OCI-LY3 (cell line): ENCODE data around the gene RHPN2.

Experiments used
- H2AFZ ChIP-seq: fragments of 200-600, 300-600 bp; shearing (Covaris generic); 2 replicates; pipeline ENCODE4 v1.6.0; 2014; ENCODE audit warnings: antibody characterized with exemption, low read depth, low read length
- H3K27ac ChIP-seq: fragments of 200-600, 300-600 bp; sonication (generic); 2 replicates; pipeline ENCODE4 v1.5.1; 2014; ENCODE audit warnings: mild to moderate bottlenecking, low read length, moderate library complexity, mixed read lengths
- H3K27me3 ChIP-seq: fragments of 200-600, 300-600 bp; sonication (generic); 2 replicates; pipeline ENCODE4 v1.6.1; 2014; ENCODE audit warnings: low read depth, low read length, mixed read lengths
- H3K36me3 ChIP-seq: fragments of 200-600, 300-600 bp; sonication (generic); replicated peaks from 2 replicates; pipeline ENCODE3; 2014; ENCODE audit warnings: low read depth, low read length, mixed read lengths
- H3K4me1 ChIP-seq: fragments of 300-600, 200-600 bp; sonication (generic); 2 replicates; pipeline ENCODE4 v1.6.1; 2014; ENCODE audit warnings: low read length, mixed read lengths
- H3K4me2 ChIP-seq: fragments of 200-600, 300-600 bp; sonication (generic); 2 replicates; pipeline ENCODE4 v1.6.1; 2014; ENCODE audit warnings: low read length, mixed read lengths
- H3K4me3 ChIP-seq: fragments of 300-600, 200-600 bp; sonication (generic); 2 replicates; pipeline ENCODE4 v1.5.1; 2014; ENCODE audit warnings: antibody characterized with exemption, mild to moderate bottlenecking, low read length, moderate library complexity
- H3K79me2 ChIP-seq: fragments of 300-600, 200-600 bp; shearing (Covaris generic); 2 replicates; pipeline ENCODE4 v1.6.1; 2014; ENCODE audit warnings: mild to moderate bottlenecking, low read length, mixed read lengths
- H3K9ac ChIP-seq: fragments of 300-600, 200-600 bp; shearing (Covaris generic); 2 replicates; pipeline ENCODE4 v1.6.0; 2014; ENCODE audit warnings: mild to moderate bottlenecking, low read length, moderate library complexity
- H3K9me3 ChIP-seq: fragments of 200-600, 300-600 bp; shearing (Covaris generic); 2 replicates; pipeline ENCODE4 v1.6.1; 2014; ENCODE audit warnings: low read length, mixed read lengths; ENCODE audit not compliant: insufficient read depth
- H4K20me1 ChIP-seq: fragments of 200-600, 300-600 bp; sonication (generic); 2 replicates; pipeline ENCODE4 v1.6.1; 2016; ENCODE audit warnings: low read length, mixed read lengths; ENCODE audit not compliant: insufficient read depth
- EZH2phosphoT487 ChIP-seq: fragments of 200-600 bp; shearing (Covaris generic); IDR thresholded peaks from 2 replicates; pipeline ENCODE4 v1.6.1; 2018; ENCODE audit warnings: antibody characterized with exemption, mixed run types, low read depth
- TF ChIP-seq, protein P1 (sequence below): fragments of 200-600, 300-600 bp; sonication (generic); IDR thresholded peaks from 2 replicates; pipeline ENCODE4 v1.5.1; 2014; ENCODE audit warnings: antibody characterized with exemption, low read length, low read depth

Gene RHPN2

DNA sequence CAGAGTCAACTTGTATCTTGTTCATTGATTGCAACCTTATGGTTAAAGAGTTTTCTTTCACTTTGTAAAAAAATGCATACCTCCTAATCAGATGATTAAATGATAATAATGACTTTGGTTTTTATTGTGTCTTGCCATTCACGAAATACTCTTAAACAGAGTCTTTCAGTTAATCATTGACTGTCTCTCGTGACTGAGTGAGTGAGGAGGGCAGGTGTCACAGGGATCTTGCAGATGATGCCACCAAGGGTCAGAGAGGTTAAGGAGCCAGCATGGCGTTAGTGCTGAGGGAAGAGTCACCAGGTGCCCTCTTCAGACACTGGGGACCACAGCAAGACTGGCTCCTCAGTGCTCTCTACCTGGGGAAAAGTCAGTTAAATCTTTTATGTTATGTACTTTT is 24.3 kb upstream of the RHPN2 start:
- Histone ChIP-seq H3K27ac (no peak overlapping the region), H3K9me3 (no peaks in the 10 kb centered on the region), H3K36me3 (peaks cover 13% of the 10 kb centered on the region), H3K4me3 (no peak overlapping the region), H3K79me2 (no peaks in the 10 kb centered on the region), H3K4me2 (no peak overlapping the region), H4K20me1 (no peaks in the 10 kb centered on the region), H2AFZ (no peak overlapping the region), H3K4me1 (no peaks in the 10 kb centered on the region), H3K27me3 (no peaks in the 10 kb centered on the region), H3K9ac (no peak overlapping the region)
- TF ChIP-seq, protein P1, sequence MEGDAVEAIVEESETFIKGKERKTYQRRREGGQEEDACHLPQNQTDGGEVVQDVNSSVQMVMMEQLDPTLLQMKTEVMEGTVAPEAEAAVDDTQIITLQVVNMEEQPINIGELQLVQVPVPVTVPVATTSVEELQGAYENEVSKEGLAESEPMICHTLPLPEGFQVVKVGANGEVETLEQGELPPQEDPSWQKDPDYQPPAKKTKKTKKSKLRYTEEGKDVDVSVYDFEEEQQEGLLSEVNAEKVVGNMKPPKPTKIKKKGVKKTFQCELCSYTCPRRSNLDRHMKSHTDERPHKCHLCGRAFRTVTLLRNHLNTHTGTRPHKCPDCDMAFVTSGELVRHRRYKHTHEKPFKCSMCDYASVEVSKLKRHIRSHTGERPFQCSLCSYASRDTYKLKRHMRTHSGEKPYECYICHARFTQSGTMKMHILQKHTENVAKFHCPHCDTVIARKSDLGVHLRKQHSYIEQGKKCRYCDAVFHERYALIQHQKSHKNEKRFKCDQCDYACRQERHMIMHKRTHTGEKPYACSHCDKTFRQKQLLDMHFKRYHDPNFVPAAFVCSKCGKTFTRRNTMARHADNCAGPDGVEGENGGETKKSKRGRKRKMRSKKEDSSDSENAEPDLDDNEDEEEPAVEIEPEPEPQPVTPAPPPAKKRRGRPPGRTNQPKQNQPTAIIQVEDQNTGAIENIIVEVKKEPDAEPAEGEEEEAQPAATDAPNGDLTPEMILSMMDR = no peak
- TF ChIP-seq EZH2phosphoT487 = no peak

DNA sequence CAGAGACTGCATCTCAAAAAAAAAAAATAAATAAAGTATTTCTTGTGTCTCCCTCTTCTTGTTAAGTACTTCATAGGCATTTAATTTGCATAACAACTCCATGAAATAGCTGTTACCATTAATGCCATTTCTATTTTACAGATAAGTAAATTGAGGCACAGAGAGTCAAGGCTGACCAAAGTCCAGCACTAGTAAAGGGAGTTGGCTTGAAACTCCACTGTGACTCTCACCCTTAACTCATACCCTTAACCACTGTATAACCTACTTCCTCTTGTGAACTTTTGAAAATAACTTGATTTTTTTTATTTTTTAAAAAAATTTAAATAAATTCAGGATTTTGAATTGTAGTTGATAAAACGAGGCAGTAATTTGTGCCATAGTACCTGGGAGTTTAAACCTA is 22.3 kb upstream of the RHPN2 start:
- Histone ChIP-seq H3K27ac (no peak overlapping the region), H4K20me1 (no peaks in the 10 kb centered on the region), H3K9me3 (no peaks in the 10 kb centered on the region), H3K9ac (no peak overlapping the region), H3K27me3 (no peaks in the 10 kb centered on the region), H3K4me3 (no peak overlapping the region), H2AFZ (no peak overlapping the region), H3K36me3 (peaks cover 7% of the 10 kb centered on the region), H3K4me1 (peaks cover 5% of the 10 kb centered on the region), H3K4me2 (no peak overlapping the region), H3K79me2 (peaks cover 7% of the 10 kb centered on the region)
- no peak for TF ChIP-seq EZH2phosphoT487
- TF ChIP-seq, protein P1 = no peak

DNA sequence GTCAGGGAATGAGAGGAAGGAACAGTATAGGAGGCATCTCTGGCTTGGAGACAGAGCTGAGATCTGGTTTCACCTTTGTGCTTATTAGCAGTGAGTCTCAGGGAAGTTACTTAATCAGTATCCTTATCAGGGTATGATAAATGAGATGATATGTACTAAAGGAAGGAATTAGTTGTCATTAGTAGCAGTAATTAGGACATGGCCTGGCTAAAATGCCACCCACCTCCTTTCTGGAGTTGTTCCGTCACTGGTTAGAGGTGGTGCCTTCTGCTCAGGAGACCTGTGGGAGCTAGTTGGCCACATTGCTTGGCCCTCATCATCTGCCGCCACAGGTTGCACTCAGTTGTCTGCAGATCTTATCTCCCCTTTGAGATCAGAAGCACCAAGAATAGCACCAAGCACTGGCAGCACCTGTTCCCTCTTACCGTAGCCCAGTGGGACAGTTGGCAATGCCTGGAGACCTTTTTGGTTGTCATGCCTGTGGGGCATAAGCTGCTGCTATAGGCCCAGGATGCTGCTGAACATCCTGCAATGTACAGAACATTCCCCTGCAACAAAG is 21.0 kb upstream of the RHPN2 start:
- Histone ChIP-seq H3K4me2 (no peak overlapping the region), H3K36me3 (peaks cover 4% of the 10 kb centered on the region)

DNA sequence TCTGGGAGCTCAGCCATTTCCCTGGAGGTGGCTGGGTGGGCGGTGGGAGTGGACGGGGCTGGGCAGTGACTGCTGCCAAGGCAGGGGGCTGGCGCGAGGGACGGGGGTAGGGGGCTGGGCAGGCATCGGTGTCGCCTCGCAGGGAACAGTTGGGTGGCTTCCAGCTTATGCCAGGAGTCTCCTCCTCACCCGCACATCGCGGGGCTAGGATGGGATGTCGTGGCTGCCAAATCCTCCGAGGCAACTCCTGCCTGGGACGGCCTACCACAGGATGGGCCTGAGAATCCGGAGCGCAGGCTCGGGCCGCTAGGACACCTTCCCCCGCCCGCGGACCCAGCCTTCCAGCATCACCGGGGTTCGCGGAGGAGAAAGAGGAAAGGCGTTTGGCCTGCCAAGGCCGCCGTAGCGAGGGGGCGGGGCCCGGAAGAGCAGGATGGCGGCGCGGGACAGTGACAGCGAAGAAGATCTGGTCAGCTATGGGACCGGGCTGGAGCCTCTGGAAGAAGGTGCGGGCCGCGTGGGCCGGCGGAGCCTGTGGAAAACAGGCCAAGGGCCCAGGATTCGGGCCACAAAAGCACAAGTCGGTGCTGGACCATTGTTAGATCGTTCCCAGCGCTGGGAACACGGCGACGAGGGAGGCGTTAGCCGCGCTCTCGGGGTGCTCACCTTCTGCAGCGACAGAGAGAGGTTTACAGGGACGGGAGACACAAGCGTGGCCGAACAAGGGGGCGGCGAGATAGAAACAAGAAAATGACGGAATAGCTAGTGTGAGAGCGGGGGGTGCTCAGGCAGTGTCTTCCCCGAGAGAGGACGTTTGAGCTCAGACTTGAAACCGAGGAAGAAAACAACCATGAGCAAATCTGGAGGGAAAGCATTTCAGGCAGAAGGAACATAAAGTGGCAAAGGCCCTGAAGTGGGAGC is 16.3 kb upstream of the RHPN2 start, which contains the start of gene GPATCH1:
TSS of gene GPATCH1 (plus strand) at position 421 of the 921 bp plus-strand sequence. CDS start at position 434, 13 bp downstream.
- Histone ChIP-seq H3K9ac (peak within 1 kb of the TSS; percentile 81), H2AFZ (peak within 1 kb of the TSS; percentile 94), H3K4me1 (peaks cover 14% of the 10 kb centered on the region), H3K9me3 (no peaks in the 10 kb centered on the region), H3K4me3 (peak within 1 kb of the TSS; percentile 95), H3K4me2 (peak within 1 kb of the TSS; percentile 95), H3K36me3 (no peaks in the 10 kb centered on the region), H4K20me1 (no peaks in the 10 kb centered on the region), H3K27me3 (no peaks in the 10 kb centered on the region), H3K79me2 (peaks cover 15% of the 10 kb centered on the region), H3K27ac (no peak within 1 kb of the TSS; the same call in 1 of the 2 replicates)
- TF ChIP-seq, protein P1 = no peak
- TF ChIP-seq EZH2phosphoT487 = no peak

More for the DNA sequence above, 21.0 kb upstream of the RHPN2 start:
- Histone ChIP-seq H2AFZ (no peak overlapping the region), H3K27me3 (no peaks in the 10 kb centered on the region), H3K79me2 (peaks cover 15% of the 10 kb centered on the region), H4K20me1 (no peaks in the 10 kb centered on the region), H3K4me3 (no peak overlapping the region), H3K9ac (no peak overlapping the region), H3K4me1 (peaks cover 8% of the 10 kb centered on the region), H3K9me3 (no peaks in the 10 kb centered on the region), H3K27ac (no peak overlapping the region)
- no peak for TF ChIP-seq EZH2phosphoT487
- TF ChIP-seq, protein P1 = no peak
